IMR-90 (cell line): ENCODE results near the gene C1orf105. TPM values are rescaled to one million over a fixed set of nuclear protein-coding genes. Genes with fewer than 3 reads are reported as not detected.

Experiments
- ATAC-seq: fragments of 200-7000 bp; cut with Tn5 transposase; 2 replicates; pipeline ENCODE4 v1.9.1; 2020; ENCODE audit warnings: low read depth, mild to moderate bottlenecking, moderate library complexity
- BruUV-seq: library from RNA; stranded (reverse); fragments of 400-500 nt; replicated peaks from 2 replicates; lab custom pipeline; 2021; lab: Mats Ljungman, UMichigan
- CTCF ChIA-PET: fragments of 300-600 bp; formaldehyde crosslinking; extraction: SDS; loops from one replicate; lab custom pipeline; 2021; ENCODE audit warnings: antibody characterized with exemption; lab: Yijun Ruan, JAX
- POLR2A ChIA-PET: fragments of 300-600 bp; sonication (Branson Sonifier 250); formaldehyde crosslinking; loops from one replicate; lab custom pipeline; 2022; ENCODE audit warnings: antibody characterized with exemption; ENCODE audit not compliant: unreplicated experiment; lab: Charles Lee
- DNase-seq: peaks from one replicate; pipeline ENCODE4 v3.0.0; 2013
- H2AFZ ChIP-seq: replicated peaks from 2 replicates; pipeline ENCODE3; 2013; ENCODE audit warnings: low read length, mild to moderate bottlenecking; ENCODE audit not compliant: poor library complexity
- H2AK5ac ChIP-seq: 2 replicates; pipeline ENCODE4 v1.6.1; 2013; ENCODE audit warnings: low read depth, low read length, inconsistent platforms
- H2AK9ac ChIP-seq: replicated peaks from 2 replicates; pipeline ENCODE3; 2013; ENCODE audit warnings: mild to moderate bottlenecking, low read depth, low read length, moderate library complexity; ENCODE audit not compliant: poor library complexity
- H2BK120ac ChIP-seq: 2 replicates; pipeline ENCODE4 v1.6.1; 2013; ENCODE audit warnings: low read depth, low read length, inconsistent platforms
- H2BK15ac ChIP-seq: 3 replicates; pipeline ENCODE4 v1.6.1; 2013; ENCODE audit warnings: low read depth, low read length, inconsistent platforms
- H2BK20ac ChIP-seq: 2 replicates; pipeline ENCODE4 v1.6.1; 2013; ENCODE audit warnings: low read depth, mild to moderate bottlenecking, inconsistent platforms, low read length, moderate library complexity
- H2BK5ac ChIP-seq: 2 replicates; pipeline ENCODE4 v1.6.1; 2013; ENCODE audit warnings: mild to moderate bottlenecking, low read depth, low read length, inconsistent platforms; ENCODE audit not compliant: poor library complexity, severe bottlenecking
- H3K14ac ChIP-seq: replicated peaks from 2 replicates; pipeline ENCODE4 v1.6.1; 2013; ENCODE audit warnings: low read depth, low read length, inconsistent platforms
- H3K18ac ChIP-seq: 2 replicates; pipeline ENCODE4 v1.6.1; 2013; ENCODE audit warnings: low read depth, low read length, control low read depth
- H3K23ac ChIP-seq: 2 replicates; pipeline ENCODE4 v1.6.1; 2013; ENCODE audit warnings: low read depth, low read length, inconsistent platforms
- H3K27ac ChIP-seq: 2 replicates; pipeline ENCODE4 v1.5.1; 2013; ENCODE audit warnings: mild to moderate bottlenecking, control low read depth, low read length; ENCODE audit not compliant: insufficient read depth
- H3K27me3 ChIP-seq: 2 replicates; pipeline ENCODE4 v1.6.1; 2013; ENCODE audit warnings: low read length; ENCODE audit not compliant: control insufficient read depth, insufficient read depth
- H3K36me3 ChIP-seq: 2 replicates; pipeline ENCODE4 v1.6.1; 2013; ENCODE audit warnings: low read length, mixed read lengths; ENCODE audit not compliant: control insufficient read depth, insufficient read depth
- H3K4ac ChIP-seq: 2 replicates; pipeline ENCODE4 v1.6.1; 2013; ENCODE audit warnings: low read depth, low read length, inconsistent platforms
- H3K4me1 ChIP-seq: 2 replicates; pipeline ENCODE4 v1.6.1; 2013; ENCODE audit warnings: low read length, mixed read lengths; ENCODE audit not compliant: control insufficient read depth, insufficient read depth
- H3K4me2 ChIP-seq: 2 replicates; pipeline ENCODE4 v1.6.1; 2013; ENCODE audit warnings: low read depth, mild to moderate bottlenecking, control low read depth, low read length, moderate library complexity
- H3K4me3 ChIP-seq: 2 replicates; pipeline ENCODE4 v1.5.1; 2013; ENCODE audit warnings: low read depth, mild to moderate bottlenecking, control low read depth, low read length, moderate library complexity; ENCODE audit not compliant: insufficient read depth
- H3K56ac ChIP-seq: 2 replicates; pipeline ENCODE4 v1.6.1; 2013; ENCODE audit warnings: low read length, inconsistent platforms; ENCODE audit not compliant: insufficient read depth; ENCODE audit errors: extremely low read depth
- H3K79me1 ChIP-seq, 2 experiments: 2 replicates each; pipeline ENCODE4 v1.6.1; 2013; ENCODE audit warnings: low read length in 2 of 2, inconsistent platforms in 1 of 2, low read depth in 1 of 2
- H3K9ac ChIP-seq: 2 replicates; pipeline ENCODE4 v1.6.1; 2013; ENCODE audit warnings: low read depth, low read length, control low read depth
- H3K9me1 ChIP-seq: 2 replicates; pipeline ENCODE4 v1.6.1; 2013; ENCODE audit warnings: low read length, inconsistent platforms; ENCODE audit not compliant: insufficient read depth
- H3K9me3 ChIP-seq: 2 replicates; pipeline ENCODE4 v1.6.1; 2013; ENCODE audit warnings: low read length; ENCODE audit not compliant: control insufficient read depth, insufficient read depth
- H4K20me1 ChIP-seq: 2 replicates; pipeline ENCODE4 v1.6.1; 2013; ENCODE audit warnings: low read length, inconsistent platforms; ENCODE audit not compliant: insufficient read depth
- H4K5ac ChIP-seq: 2 replicates; pipeline ENCODE4 v1.6.1; 2013; ENCODE audit warnings: mild to moderate bottlenecking, low read depth, low read length, control low read depth
- H4K8ac ChIP-seq, 2 experiments: 2 replicates each; pipeline ENCODE4 v1.6.1; 2013; ENCODE audit warnings: low read depth in 2 of 2, low read length in 2 of 2, control low read depth in 1 of 2, inconsistent platforms in 1 of 2
- H4K91ac ChIP-seq: 2 replicates; pipeline ENCODE4 v1.6.1; 2013; ENCODE audit warnings: low read depth, low read length, inconsistent platforms; ENCODE audit not compliant: insufficient read depth
- RAD21 ChIP-seq: IDR thresholded peaks from 2 replicates; pipeline ENCODE4 v1.6.1; 2012; ENCODE audit warnings: low read length, improper control_type of control experiment
- WGBS, 2 experiments: methylation state at CpG; one replicate each; pipeline versions ENCODE4 v1.1.5 to v1.1.7; 2013; ENCODE audit warnings: missing lambda C conversion rate in 2 of 2; ENCODE audit not compliant: insufficient read length in 1 of 2; ENCODE audit errors: extremely low coverage in 2 of 2; 5-methylcytosine and 5-hydroxymethylcytosine counted together
- dilution Hi-C: fragments of 300-500 bp; cut with HindIII; formaldehyde crosslinking; loops from one replicate; pipeline ENCODE4 v1.14.3; 2018; ENCODE audit warnings: low sequenced_read_pairs; ENCODE audit not compliant: unreplicated experiment
- in situ Hi-C: fragments of 300-500 bp; cut with MboI; formaldehyde crosslinking; loops from 3 replicates; pipeline ENCODE4 v1.14.3; 2019; ENCODE audit warnings: low sequenced_read_pairs, inconsistent platforms, mixed read lengths
- intact Hi-C: fragments of 100-400 bp; cut with micrococcal nuclease; formaldehyde crosslinking; loops from 2 replicates; pipeline ENCODE4 v1.10.0; 2022
- polyA plus RNA-seq, 3 experiments: library from polyadenylated mRNA; depleted of rRNA; stranded (reverse); fragments of >200 nt; gene quantifications; 2 replicates each; pipeline ENCODE4 v1.2.3, GENCODE V29; 2012; ENCODE audit warnings: low replicate concordance in 1 of 3
- total RNA-seq: library from RNA; depleted of rRNA; stranded (reverse); fragments of >200 nt; gene quantifications from 2 replicates; pipeline ENCODE4 v1.2.3, GENCODE V29; 2012

C1orf105 gene
- total and polyA plus RNA-seq, 2 of the 4 experiments (the other 2 are of a cell fraction), result not detected

DNA sequence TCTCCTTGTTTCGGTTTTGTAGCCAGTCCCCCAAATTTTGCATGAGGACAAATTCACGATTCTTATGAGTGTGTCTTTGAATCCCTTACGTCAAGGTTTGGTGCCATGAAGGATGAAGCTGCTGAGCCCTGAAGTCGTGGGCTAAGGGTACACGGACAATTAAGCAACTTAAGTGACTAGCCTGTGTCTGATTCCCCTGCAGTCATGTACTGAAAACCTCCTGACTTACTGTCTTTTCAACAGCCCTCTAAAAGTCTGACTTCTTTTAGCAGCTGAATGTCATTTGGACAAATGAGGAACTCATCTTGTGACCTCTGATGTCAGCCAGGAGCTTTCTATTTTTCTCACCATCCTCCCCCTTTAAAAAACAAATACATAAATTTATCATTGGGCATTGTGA is 27.1 kb upstream of the C1orf105 start:
- Histone ChIP-seq H3K9ac (no peak overlapping the region), H3K14ac (no peak overlapping the region), H3K4me1 (peaks cover 2% of the 10 kb centered on the region), H3K4me2 (no peak overlapping the region), H3K27me3 (no peaks in the 10 kb centered on the region), H3K36me3 (no peaks in the 10 kb centered on the region), H3K4ac (no peak overlapping the region), H3K23ac (no peak overlapping the region), H3K9me3 (no peaks in the 10 kb centered on the region), H3K27ac (no peak overlapping the region), H4K91ac (no peak overlapping the region), H4K8ac (no peak overlapping the region), H2AK5ac (no peak overlapping the region), H3K56ac (no peak overlapping the region), H2BK5ac (no peak overlapping the region), H4K5ac (no peak overlapping the region), H3K4me3 (no peak overlapping the region), H3K79me1 (no peaks in the 10 kb centered on the region), H2AK9ac (no peak overlapping the region), H3K9me1 (no peaks in the 10 kb centered on the region), H2BK20ac (no peak overlapping the region), H2BK15ac (no peak overlapping the region), H2AFZ (no peak overlapping the region), H2BK120ac (no peak overlapping the region), H4K20me1 (no peaks in the 10 kb centered on the region), H3K18ac (no peak overlapping the region)
- no peak for TF ChIP-seq RAD21
- dilution Hi-C loops, result no loop called here
- no peak for ATAC-seq
- intact Hi-C loops, result no loop called here
- in situ Hi-C loops, result loop anchor here (10.0 kb wide), 1 partner anchor 249 kb away; no protein-coding TSS in a partner anchor
- no TSS peak for BruUV-seq
- 100% methylated on average over 2 of the region's 5 CpGs; no CpG with 5 or more reads in 1 of the 2 experiments for WGBS, 2 experiments
- ChIA-PET POLR2A (no interaction called here), CTCF (no interaction called here)
- DNase-seq, result no peak
